Smooth muscle cell (in vitro differentiated cells): ENCODE data around the gene CYFIP1. TPM values are rescaled to one million over a fixed set of nuclear protein-coding genes. Genes with fewer than 3 reads are reported as not detected.

Source experiments
- DNase-seq: peaks from one replicate; lab custom pipeline; 2025; ENCODE audit not compliant: unreplicated experiment; lab: John Stamatoyannopoulos, UW
- H2AFZ ChIP-seq: fragments of 200-600 bp; sonication (generic); 2 replicates; pipeline ENCODE4 v1.6.0; 2016; ENCODE audit warnings: antibody characterized with exemption, low read depth, mild to moderate bottlenecking
- H3F3A ChIP-seq: fragments of 200-600 bp; sonication (generic); 2 replicates; pipeline ENCODE4 v1.6.0; 2017; ENCODE audit warnings: antibody characterized with exemption, low read depth
- H3K27ac ChIP-seq: fragments of 200-600 bp; sonication (generic); 2 replicates; pipeline ENCODE4 v1.5.1; 2016; ENCODE audit warnings: low read depth, mild to moderate bottlenecking
- H3K27me3 ChIP-seq: fragments of 200-600 bp; sonication (generic); 2 replicates; pipeline ENCODE4 v1.6.1; 2016; ENCODE audit warnings: low read depth, mild to moderate bottlenecking
- H3K36me3 ChIP-seq: fragments of 200-600 bp; sonication (generic); 2 replicates; pipeline ENCODE4 v1.5.1; 2016; ENCODE audit warnings: low read depth
- H3K4me1 ChIP-seq: fragments of 200-600 bp; sonication (generic); 2 replicates; pipeline ENCODE4 v1.5.1; 2016; ENCODE audit warnings: low read depth
- H3K4me2 ChIP-seq: fragments of 200-600 bp; sonication (generic); 2 replicates; pipeline ENCODE4 v1.6.0; 2016; ENCODE audit warnings: mild to moderate bottlenecking
- H3K4me3 ChIP-seq: fragments of 200-600 bp; sonication (generic); 2 replicates; pipeline ENCODE4 v1.5.1; 2016; ENCODE audit warnings: mild to moderate bottlenecking
- H3K79me2 ChIP-seq: fragments of 200-600 bp; sonication (generic); 2 replicates; pipeline ENCODE4 v1.6.0; 2016; ENCODE audit warnings: low read depth, mild to moderate bottlenecking
- H3K9ac ChIP-seq: fragments of 200-600 bp; sonication (generic); 2 replicates; pipeline ENCODE4 v1.6.0; 2016; ENCODE audit warnings: low read depth
- H3K9me3 ChIP-seq: fragments of 200-600 bp; sonication (generic); replicated peaks from 2 replicates; pipeline ENCODE4 v1.5.1; 2016; ENCODE audit warnings: low read depth
- H4K20me1 ChIP-seq: fragments of 200-600 bp; sonication (generic); 2 replicates; pipeline ENCODE4 v1.6.0; 2016; ENCODE audit warnings: low read depth
- CTCF ChIP-seq: fragments of 200-600 bp; sonication (generic); IDR thresholded peaks from 2 replicates; pipeline ENCODE4 v1.5.1; 2017; ENCODE audit warnings: borderline replicate concordance, mild to moderate bottlenecking, antibody characterized with exemption; ENCODE audit not compliant: insufficient read depth, poor library complexity, severe bottlenecking
- WGBS: methylation state at CpG from one replicate; pipeline ENCODE4 v1.1.7; 2016; ENCODE audit warnings: low lambda C conversion rate; 5-methylcytosine and 5-hydroxymethylcytosine counted together
- polyA plus RNA-seq: library from polyadenylated mRNA; unstranded; fragments of >200 nt; fragmentation: Nextera tagmentation; extraction: Ambion mirVana; gene quantifications from 2 replicates; pipeline ENCODE4 v1.2.1, GENCODE V29; 2016
- total RNA-seq: library from RNA; depleted of rRNA; stranded (reverse); fragments of >200 nt; gene quantifications from 2 replicates; pipeline ENCODE4 v1.2.3, GENCODE V29; 2014

Gene CYFIP1
- total and polyA plus RNA-seq, 2 experiments from 2014 or later: 65.2 to 67.6 TPM

- DNase-seq: no peak
- no peak overlapping the region for H3K27ac ChIP-seq
- H3K9me3 ChIP-seq: no peaks in the 10 kb centered on the region
- H4K20me1 ChIP-seq: peaks cover 12% of the 10 kb centered on the region
- H2AFZ ChIP-seq: no peak overlapping the region
- no peak overlapping the region for H3K4me3 ChIP-seq
- no peak for TF ChIP-seq CTCF
- peaks cover 24% of the 10 kb centered on the region for H3K36me3 ChIP-seq
- H3K27me3 ChIP-seq: no peaks in the 10 kb centered on the region
- H3K9ac ChIP-seq: no peak overlapping the region
- H3K79me2 ChIP-seq: no peaks in the 10 kb centered on the region
- no peak overlapping the region for H3K4me2 ChIP-seq
- WGBS: 94% methylated on average over 6 of the region's 6 CpGs
- H3F3A ChIP-seq: peaks cover 11% of the 10 kb centered on the region
- H3K4me1 ChIP-seq: no peaks in the 10 kb centered on the region
These were observed 108.6 kb downstream of the CYFIP1 start for GRCh38 chr15:22871481-22872086.

- Histone ChIP-seq H3K9me3 (no peaks in the 10 kb centered on the region), H3K27ac (no peak overlapping the region), H3K4me1 (no peaks in the 10 kb centered on the region), H4K20me1 (peaks cover 15% of the 10 kb centered on the region), H3K79me2 (no peaks in the 10 kb centered on the region), H2AFZ (no peak overlapping the region), H3K9ac (no peak overlapping the region), H3F3A (peaks cover 11% of the 10 kb centered on the region), H3K36me3 (peaks cover 27% of the 10 kb centered on the region), H3K27me3 (no peaks in the 10 kb centered on the region), H3K4me3 (no peak overlapping the region), H3K4me2 (no peak overlapping the region)
- DNase-seq: no peak
- no peak for TF ChIP-seq CTCF
- 91% methylated on average over 11 of the region's 11 CpGs for WGBS
These were observed 109.3 kb downstream of the CYFIP1 start for GRCh38 chr15:22870865-22871264.

GRCh38 chr15:22869856-22870255 is 110.3 kb downstream of the CYFIP1 start:
- no peaks in the 10 kb centered on the region for H3K79me2 ChIP-seq

More at GRCh38 chr15:22869856-22870255, 110.3 kb downstream of the CYFIP1 start:
- peaks cover 27% of the 10 kb centered on the region for H3K36me3 ChIP-seq
- H3K9me3 ChIP-seq: no peaks in the 10 kb centered on the region
- TF ChIP-seq CTCF: no peak
- H3K4me1 ChIP-seq: no peaks in the 10 kb centered on the region
- H3F3A ChIP-seq: peaks cover 14% of the 10 kb centered on the region
- H4K20me1 ChIP-seq: peaks cover 18% of the 10 kb centered on the region
- H3K9ac ChIP-seq: no peak overlapping the region
- H3K4me3 ChIP-seq: no peak overlapping the region
- no peak for DNase-seq
- no peaks in the 10 kb centered on the region for H3K27me3 ChIP-seq
- H3K27ac ChIP-seq: no peak overlapping the region
- no peak overlapping the region for H3K4me2 ChIP-seq
- 96% methylated on average over 12 of the region's 12 CpGs for WGBS
- no peak overlapping the region for H2AFZ ChIP-seq
